Stimulated activated CD8-positive, alpha-beta memory T cell treated with anti-CD3 and anti-CD28 coated beads, Interleukin-15, amount 100 ng/mL, for 4 hours (primary cell): ENCODE measurements around the gene PUS7L.
A peak's percentile ranks its signal among the peaks of the same experiment; 100 is the strongest.
"Not testable (repeated sequence)": the region's sequence is repeated elsewhere in the genome, so short reads cannot be mapped to it uniquely, and the experiment has no call there.

ENCODE experiments used
- DNase-seq, 2 donors: peaks; one replicate each; pipeline ENCODE4 v3.0.0-alpha.2; 2020; ENCODE audit warnings: low read depth in 2 of 2

PUS7L gene

GRCh38 chr12:43758728-43759563 is at the start of gene PUS7L, which contains the start of gene IRAK4:
Gene PUS7L, minus strand, starts transcription at chr12:43758790. Its CDS starts 3,545 bp downstream, at chr12:43755245.
Gene IRAK4, plus strand, starts transcription at chr12:43758951. Its CDS starts 9,161 bp downstream, at chr12:43768112.
- peak; percentile 90 to 94 for DNase-seq

- DNase-seq = no peak
Observed at GRCh38 chr12:43807386-43807785, 48.8 kb upstream of the PUS7L start.

DNA sequence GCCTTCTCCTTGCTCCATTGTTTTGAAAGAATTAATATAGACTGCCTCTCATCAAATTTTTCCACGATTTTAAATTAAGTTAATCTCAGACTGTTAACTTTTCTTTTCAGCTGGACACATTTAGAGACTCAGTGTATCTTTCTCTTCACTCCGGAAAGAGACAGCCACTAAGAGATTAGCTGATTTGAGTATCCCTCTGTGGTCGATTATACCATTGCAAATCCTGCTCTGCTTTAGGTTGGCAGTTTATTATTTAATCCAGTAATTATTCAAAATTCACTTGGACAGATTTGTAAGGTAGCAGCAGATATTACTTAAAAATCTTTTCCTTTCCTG is 48.1 kb upstream of the PUS7L start:
- DNase-seq = no peak

- DNase-seq = peak; percentile 66 to 75
Observed at GRCh38 chr12:43805860-43806736, 47.5 kb upstream of the PUS7L start, which contains the start of gene TWF1. Gene TWF1, minus strand, starts transcription at chr12:43806317. Its CDS starts 72 bp downstream, at chr12:43806245.

DNA sequence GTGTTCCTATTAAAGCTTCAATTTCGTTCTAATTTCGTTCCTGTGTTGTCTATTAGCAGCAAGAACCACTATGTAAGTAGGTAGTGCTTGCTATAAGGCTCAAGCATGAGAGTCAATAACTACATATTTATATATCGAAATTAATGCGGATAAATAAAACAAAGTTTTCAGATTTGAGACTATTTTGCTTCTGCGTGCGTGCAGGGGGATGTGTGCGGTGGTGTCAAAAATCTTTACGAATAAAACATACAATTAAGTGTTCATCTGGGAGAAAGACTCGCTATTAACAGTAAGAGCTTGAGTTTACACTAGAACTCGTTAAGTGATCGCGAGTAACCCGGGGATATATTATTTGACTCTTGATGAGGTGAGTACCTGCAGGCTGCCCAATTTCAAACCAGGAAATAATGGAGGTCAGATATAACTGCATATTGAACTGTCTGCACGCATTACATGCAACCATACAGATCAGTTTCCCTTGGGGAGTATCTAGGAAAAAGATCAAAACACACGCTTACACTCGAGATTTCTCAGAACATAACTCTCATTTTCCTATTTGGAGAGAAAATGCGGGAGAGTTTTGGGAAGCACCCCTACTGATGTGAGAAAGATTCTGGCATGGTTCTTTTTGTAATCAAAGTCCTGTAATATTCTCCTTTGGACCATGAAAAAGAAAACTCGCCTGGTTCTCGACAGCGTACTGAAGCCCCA is 46.7 kb upstream of the PUS7L start:
- DNase-seq = no peak

- no peak for DNase-seq
Observed at GRCh38 chr12:43797561-43798217, 39.1 kb upstream of the PUS7L start.

- DNase-seq = no peak
Observed at GRCh38 chr12:43795716-43796280, 37.2 kb upstream of the PUS7L start.

DNA sequence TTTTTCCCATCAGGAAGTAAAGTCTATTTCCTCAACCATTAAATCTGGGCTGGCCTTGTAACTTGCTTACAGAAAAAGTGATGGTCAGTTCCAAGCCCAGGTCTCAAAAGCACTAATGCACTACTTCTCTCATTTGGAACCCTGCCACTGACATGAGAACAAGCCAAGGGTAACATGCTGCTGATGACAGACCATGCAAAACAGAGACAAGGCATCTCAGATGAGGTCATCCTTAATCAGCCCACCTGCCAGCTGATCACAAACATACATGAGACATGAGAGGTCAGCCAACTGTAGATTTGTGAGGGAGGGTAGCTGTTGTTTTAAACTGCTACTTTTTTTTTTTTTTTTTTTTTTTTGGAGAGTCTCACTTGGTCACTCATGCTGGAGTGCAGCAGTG is 31.4 kb upstream of the PUS7L start:
- DNase-seq = no peak

GRCh38 chr12:43786899-43787693 is 28.5 kb upstream of the PUS7L start:
- DNase-seq = no peak

DNA sequence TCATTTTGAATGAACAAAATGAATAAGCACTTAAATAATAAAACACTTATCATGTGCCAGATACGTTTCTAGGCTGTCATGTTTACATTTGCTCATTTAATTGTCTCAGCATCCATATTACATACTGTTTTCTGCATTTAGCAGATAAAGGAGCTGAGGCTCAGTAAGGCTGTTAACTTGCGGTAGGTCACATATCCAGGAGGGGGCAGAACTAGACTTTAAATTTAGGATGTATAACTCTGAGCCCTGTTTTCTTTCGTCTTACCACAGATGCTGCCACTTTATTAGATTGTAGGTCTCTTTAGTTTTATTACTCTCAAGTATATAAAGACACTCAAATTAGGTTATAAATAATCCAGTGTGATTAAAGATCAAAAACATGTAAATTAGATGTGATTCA is 17.9 kb upstream of the PUS7L start:
- DNase-seq = no peak

- no peak for DNase-seq
Observed at GRCh38 chr12:43766291-43766690, 7.7 kb upstream of the PUS7L start.

DNA sequence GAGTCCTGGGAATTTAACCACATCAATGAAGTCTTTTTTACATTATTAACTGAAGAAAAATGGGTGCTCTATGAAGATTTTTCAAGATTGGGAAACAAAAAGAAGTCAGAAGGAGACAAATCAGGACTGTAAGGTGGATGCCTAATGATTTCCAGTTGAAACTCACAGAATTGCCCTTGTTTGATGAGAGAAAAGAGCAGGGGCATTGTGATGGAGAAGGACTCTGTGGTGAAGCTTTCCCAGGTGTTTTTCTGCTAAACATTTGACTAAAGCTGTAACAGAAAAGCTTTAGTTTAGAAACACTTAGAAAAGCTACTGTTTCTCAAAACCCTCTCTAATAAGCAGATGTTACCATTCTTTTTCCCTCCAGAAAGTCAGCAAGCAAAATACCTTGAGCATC is 5.9 kb upstream of the PUS7L start:
- no peak for DNase-seq

DNA sequence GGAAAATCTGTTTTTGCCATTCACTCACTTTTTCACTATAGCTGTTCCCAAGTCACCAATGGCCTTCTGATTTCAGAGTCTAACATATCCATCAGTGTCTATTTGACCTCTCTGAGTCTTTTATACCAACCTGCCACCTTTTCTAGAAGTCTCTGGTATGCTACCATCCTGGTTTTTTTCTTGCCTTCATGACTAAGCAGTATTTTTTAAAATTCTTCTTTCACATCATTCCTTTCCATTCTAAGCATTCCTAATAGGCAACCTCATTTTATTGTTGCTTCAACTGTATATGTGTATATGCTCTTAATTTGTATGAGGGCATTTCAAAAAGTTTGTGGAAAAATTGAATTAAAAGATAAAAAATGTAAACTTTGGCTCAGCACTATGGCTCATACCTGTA is 5.2 kb upstream of the PUS7L start:
- DNase-seq = no peak

DNA sequence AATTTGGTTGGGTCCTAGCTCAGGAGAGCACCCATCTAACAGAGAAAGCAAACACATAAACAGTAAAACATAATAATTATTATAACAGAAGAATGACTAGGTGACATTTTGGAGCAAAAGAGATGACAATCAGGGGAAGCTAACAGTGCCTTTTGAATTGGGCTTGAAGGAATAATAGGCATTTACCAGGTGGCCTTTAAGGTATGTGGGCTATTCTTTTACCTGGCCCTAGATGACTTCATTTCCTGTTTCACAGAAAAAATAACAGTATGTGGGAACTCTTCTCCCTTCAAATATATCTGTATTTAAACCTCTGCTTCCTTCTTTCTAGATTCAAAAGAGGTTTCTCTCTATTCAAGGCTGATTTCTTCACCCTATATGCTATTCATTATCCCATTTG is 4.0 kb upstream of the PUS7L start:
- DNase-seq = no peak

GRCh38 chr12:43761500-43761899 is 2.9 kb upstream of the PUS7L start:
- DNase-seq = no peak

DNA sequence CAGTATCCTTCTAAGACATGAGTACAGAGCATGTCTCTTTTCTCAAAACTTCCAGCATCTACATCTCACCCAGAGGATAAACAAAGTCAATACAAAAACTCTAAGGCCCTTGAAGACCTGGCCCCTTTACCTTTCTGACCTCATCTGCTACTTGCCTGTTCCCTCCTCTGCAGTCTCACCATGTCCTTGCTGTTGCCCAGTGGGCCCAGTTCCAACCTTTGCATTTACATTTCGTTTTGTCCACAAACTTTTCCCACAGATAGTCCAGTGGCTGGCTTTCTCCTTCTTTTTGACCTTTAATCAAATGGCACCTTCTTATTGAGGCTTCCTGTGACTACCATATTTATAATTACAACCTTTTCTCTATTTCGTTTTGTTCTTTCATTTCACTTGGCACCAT is 1.8 kb upstream of the PUS7L start:
- no peak for DNase-seq

- no peak for DNase-seq
Observed at GRCh38 chr12:43758247-43758727, 303 bp downstream of the PUS7L start.

GRCh38 chr12:43754015-43754414 is 4.6 kb downstream of the PUS7L start:
- DNase-seq = no peak

GRCh38 chr12:43751360-43751759 is 7.2 kb downstream of the PUS7L start:
- not testable (repeated sequence) for DNase-seq

- DNase-seq = no peak
Observed at GRCh38 chr12:43750814-43751213, 7.8 kb downstream of the PUS7L start.
